GM12873 (cell line): ENCODE measurements around the gene SULT2B1.
A peak's percentile ranks its signal among the peaks of the same experiment; 100 is the strongest.

Experiments
- CTCF ChIP-seq: IDR thresholded peaks from 2 replicates; pipeline ENCODE4 v1.5.1; 2012; ENCODE audit warnings: low read depth, mild to moderate bottlenecking, moderate library complexity, low read length, control low read depth; ENCODE audit not compliant: insufficient read depth; ENCODE audit errors: missing control alignments

SULT2B1 gene

GRCh38 chr19:48603001-48603400 lies 51.0 kb downstream of the SULT2B1 start:
- no peak for TF ChIP-seq CTCF

GRCh38 chr19:48603449-48603848 lies 51.5 kb downstream of the SULT2B1 start:
- TF ChIP-seq CTCF, result no peak

GRCh38 chr19:48603850-48604249 lies 51.9 kb downstream of the SULT2B1 start:
- TF ChIP-seq CTCF, result no peak

GRCh38 chr19:48606463-48607358 lies 54.7 kb downstream of the SULT2B1 start, which contains the start of gene SPACA4:
TSS of gene SPACA4 (plus strand) at chr19:48606742. CDS start at chr19:48606979, 237 bp downstream.
- no peak for TF ChIP-seq CTCF

GRCh38 chr19:48607359-48607755 lies 55.4 kb downstream of the SULT2B1 start:
- TF ChIP-seq CTCF, result no peak

- TF ChIP-seq CTCF, result peak; percentile 86
Observed at GRCh38 chr19:48608798-48609263, 56.9 kb downstream of the SULT2B1 start.

- no peak for TF ChIP-seq CTCF
Observed at GRCh38 chr19:48609571-48610108, 57.7 kb downstream of the SULT2B1 start.
